HG02642 (cell line): Measurements from ENCODE around the gene TNK2.
"Not testable (repeated sequence)": the region's sequence is repeated elsewhere in the genome, so short reads cannot be mapped to it uniquely, and the experiment has no call there.

Experiments used
- ATAC-seq: cut with Tn5 transposase; IDR thresholded peaks from one replicate; pipeline ENCODE4 v1.9.1; 2021; ENCODE audit warnings: mild to moderate bottlenecking; ENCODE audit not compliant: unreplicated experiment, poor library complexity

The TNK2 gene

DNA sequence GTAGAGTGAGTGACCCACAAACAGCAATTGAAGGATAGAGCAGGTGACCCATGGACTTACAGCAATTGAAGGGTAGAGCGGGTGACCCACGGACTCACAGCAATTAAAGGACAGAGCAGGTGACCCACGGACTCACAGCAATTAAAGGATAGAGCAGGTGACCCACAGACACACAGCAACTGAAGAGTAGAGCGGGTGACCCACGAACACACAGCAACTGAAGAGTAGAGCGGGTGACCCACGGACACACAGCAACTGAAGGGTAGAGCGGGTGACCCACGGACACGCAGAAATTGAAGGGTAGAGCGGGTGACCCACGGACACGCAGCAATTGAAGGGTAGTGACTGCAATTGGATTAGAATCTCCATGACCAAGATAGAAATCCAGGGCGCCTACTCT is 9.8 kb upstream of the TNK2 start:
- no peak for ATAC-seq

DNA sequence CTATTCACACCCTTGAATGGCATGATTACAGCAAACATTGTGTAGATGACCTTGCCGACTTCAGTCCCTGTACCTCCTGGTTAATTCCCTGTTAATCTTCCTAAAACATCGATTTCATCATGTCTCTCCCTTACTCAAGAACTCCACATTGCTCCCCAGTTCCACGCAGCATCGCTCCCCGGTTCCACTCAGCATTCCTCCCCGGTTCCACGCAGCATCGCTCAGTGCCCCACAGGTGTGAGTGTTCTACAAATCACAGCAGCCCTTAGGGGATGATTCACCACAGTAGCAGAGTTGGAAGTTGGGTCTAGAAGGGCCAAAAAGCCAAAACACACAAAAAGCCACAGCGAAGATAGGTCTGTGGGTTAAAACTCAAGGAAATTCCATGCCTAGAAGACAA is 8.6 kb upstream of the TNK2 start:
- no peak for ATAC-seq

GRCh38 chr3:195916291-195916690 is 7.9 kb upstream of the TNK2 start:
- ATAC-seq, result no peak

DNA sequence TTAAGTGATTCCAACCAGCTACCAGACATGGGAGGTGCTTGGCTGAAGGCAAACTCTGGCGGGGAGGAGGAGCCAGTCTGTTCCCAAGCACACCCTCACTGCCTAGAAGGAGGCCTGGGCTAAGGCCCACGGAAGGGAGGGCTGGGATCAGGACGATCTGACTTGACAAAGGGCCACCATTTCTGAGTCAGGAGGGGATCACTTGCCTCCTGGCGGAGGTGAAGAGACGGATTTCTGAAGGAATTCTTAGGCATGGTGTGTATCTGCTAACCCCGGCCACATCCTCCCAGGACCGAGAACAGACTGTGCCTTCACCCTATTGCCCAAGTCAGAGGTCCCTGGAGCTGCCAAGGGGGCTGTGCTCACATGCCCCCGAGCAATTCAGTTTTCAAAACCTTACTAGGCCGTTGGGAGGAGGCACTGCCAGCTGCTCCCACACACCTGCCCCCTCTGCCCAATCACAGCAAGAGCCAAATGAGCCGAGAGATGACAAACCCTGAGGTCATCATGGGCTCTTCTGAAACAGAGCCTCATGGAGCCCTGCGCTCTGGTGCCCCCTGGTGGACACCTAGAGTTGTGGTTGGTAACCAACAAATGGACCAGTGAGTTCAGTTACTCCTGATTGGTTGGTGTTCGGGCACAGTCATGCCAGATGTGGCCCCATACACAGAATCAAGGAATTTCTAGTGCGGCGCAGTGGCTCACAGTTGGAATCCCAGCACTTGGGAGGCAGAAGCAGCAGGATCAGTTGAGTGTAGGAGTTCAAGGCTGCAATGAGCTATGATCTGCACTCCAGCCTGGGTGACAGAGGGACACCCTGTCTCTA is 6.5 kb upstream of the TNK2 start:
- ATAC-seq, result peak; percentile 84

GRCh38 chr3:195914146-195914545 is 5.8 kb upstream of the TNK2 start:
- ATAC-seq, result not testable (repeated sequence)

DNA sequence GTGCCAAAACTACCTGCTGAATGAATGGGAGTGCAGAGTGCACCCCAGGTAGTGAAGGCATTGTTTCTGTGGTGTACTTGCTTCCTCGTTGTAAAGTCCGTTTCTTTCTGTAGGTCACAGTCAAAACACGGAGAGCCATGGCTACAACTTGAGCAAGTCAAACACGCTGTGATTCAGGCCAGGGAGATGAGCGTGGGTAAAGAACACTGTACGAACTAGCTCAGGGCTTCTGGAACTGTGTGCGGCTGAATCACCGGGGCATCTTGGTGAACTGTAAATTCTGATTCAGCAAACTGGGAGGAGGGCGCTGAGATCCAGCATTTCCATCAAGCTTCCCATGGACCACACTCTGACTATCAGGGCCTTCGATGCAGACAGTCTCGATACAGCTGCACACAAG is 5.0 kb upstream of the TNK2 start:
- ATAC-seq, result no peak

DNA sequence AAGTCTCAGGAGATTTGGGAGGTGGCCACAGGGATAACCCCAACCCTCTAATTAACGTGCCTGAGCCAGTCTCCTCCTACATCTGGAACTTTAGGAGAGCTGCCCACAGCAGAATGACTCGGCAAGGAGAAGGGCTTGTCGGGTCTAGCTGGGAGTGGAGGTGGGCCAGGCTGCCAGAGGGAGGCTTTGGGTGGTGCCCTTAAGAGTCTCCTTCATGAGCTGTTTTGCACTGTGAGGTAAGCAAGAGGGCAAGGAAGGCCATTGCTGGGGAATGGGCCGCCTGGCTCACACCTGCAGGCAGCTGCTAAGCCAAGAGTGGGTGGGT is 3.6 kb upstream of the TNK2 start:
- ATAC-seq, result no peak

DNA sequence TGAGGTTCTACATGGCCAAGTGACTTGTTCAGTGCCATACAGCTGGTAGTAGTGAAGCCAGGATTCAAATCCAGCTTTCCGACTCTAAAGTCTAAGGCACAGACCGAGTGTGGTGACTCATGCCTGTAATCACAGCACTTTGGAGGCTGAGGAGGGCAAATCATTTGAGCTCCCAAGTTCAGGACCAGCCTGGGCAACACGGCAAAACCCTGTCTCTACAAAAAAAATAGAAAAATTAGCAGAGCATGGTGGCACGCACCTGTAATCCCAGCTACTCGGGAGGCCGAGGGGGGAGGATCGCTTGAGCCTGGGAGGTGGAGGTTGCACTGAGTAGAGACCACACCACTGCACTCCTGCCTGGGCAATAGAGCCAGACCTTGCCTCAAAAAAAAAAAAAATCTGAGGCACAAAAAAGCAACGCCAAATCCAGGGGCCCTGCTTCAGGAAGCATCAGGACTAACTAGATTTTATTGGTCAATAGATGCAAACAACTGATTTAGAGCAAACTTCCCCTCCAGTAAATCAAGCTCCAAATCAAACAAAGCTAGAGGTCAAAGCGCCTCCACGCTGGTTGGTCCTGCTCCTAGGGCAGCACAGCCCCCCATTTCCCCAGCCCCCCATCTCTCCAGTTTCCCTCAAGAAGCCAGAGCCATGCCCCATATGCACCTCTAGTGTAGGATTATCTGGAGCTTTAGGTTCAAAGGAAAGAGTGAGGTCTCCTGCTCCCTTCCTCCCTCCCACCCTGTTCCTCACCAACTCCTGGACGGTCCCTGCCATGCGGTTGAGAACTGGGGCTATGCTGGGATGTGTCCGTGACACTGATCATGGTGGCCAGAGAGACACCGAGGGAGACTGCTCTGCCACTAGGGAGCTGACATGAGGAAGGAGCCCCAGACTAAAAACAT is 2.9 kb upstream of the TNK2 start:
- no peak for ATAC-seq

DNA sequence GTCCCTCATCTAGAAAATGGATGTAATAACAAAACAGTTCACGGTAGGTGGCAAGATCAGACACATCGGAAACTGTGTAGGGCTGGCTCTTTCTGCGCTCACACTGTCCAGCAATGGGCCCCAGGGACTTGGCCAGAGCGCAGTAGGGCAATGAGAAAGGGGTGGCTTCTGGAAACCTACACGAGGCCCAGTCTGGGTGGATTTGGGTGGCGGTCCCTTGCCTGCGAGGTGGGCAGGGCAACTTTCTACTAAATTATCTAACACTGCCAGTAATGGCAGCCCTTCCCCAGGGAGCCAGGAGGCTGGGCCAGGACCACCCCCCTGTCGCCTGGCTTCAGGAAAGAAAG is 2.1 kb upstream of the TNK2 start:
- ATAC-seq, result no peak

DNA sequence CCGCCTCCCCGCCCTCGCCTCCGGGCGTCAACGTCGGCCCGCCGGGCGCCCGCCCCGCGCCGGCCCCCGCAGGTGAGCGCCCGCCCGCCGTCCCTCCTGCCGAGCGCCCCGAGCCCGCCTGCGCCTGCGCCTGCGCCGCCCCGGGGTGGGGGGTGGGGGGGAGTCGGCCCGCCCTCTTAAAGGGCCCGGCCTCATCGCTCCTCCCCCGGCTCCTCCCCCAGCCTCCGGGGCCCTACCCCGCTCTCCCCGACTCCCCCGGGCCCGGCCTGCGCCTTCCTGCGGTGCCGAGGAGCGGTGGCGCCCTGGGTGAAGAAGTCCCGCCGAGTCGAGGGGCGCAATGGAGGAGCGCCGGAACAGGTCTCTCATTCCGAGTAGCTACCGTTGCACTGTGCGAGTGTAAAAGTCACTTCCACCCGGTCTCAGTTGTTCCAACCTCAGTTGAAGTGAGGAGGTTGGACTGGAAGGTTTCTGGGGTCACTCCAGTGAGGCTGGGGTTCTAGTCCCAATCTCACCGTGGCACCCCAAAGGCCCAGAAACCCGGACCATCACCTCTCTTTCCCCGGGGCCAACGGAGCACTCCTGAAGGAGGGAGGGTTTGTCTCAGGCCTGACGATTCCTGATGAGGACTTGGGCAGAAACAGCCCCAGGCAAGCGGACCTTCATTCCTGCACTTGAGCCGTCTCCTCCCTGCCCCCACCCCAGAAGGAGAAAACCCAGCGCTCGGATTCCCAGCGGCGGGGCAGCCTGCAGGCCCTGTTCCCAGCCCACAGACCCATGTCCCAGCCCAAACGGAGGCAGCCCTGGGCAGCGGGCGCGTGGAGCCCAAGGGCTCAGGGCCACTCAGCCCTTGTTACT is 1.5 kb upstream of the TNK2 start:
- ATAC-seq, result peak; percentile 43

GRCh38 chr3:195908694-195909581 is 587 bp upstream of the TNK2 start:
- ATAC-seq, result peak; percentile 34

GRCh38 chr3:195907684-195907933 is 742 bp downstream of the TNK2 start:
- ATAC-seq, result peak; percentile 20

- ATAC-seq, result peak; percentile 16
These were observed 1.3 kb downstream of the TNK2 start for GRCh38 chr3:195906865-195907683.

DNA sequence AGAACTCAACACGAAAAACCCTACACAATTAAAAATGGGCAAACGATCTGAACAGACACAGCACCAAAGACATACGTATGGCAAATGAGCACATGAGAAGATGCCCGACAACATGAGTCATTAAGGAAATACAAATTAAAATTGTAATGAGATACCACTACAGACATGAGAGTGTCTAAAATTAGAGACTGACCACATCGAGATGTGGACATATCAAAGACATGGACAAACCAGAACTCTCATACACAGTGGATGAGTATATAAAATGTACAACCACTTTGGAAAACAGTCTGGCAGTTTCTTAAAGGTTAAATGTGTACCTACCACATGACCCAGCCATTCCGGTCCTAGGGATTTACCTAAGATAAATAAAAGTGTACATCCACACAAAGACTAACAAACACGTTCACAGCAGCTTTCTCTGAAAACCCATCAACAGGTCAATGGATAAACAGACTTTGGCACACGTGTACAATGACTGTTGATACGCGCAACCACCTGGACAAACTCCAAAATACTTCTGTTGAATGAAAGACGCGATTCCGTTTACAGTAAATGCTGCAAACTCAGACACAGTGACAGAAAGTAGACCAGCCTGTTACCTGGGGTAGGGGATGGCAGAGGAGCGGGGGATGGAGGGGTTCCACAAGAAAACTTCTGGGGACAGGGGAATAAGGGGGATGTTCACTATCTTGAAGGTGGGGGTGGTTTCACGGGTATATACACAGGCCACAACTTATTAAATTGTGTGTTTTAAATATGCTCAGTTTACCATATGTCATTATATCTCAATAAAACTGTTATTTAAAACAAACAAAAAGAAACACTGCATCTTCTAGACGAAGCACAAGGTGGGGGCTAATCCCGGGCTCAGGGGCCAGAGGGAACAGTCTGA is 2.1 kb downstream of the TNK2 start:
- ATAC-seq, result no peak

GRCh38 chr3:195904368-195904767 is 4.0 kb downstream of the TNK2 start:
- ATAC-seq, result no peak

DNA sequence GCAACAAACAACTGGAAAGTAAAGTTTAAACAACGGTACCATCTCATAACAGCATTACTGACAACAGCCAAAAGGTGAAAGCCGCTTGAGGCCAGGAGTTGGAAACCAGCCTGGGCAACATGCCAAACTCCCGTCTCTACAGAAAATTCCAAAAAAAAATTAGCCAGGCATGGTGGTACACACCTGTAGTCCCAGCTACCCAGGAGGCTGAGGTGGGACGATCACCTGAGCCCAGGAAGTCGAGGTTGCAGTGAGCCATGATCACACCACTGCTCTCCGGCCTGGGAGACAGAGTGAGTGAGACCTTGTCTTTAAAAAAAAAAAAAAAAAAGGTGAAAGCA is 4.4 kb downstream of the TNK2 start:
- no peak for ATAC-seq

DNA sequence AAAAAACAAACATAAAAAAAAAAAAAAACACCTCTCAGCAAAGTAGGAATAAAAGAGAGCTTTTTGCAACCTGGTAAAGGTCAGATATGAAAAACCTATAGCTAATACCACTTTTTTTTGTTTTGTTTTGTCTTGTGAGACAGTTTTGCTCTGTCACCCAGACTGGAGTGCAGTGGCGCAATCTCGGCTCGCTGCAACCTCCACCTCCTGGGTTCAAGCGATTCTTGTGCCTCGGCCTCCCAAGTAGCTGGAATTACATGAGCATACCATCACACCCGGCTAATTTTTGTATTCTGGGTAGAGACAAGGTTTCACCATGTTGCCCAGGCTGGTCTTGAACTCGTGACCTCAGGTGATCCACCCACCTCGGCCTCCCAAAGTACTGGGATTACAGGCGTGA is 5.7 kb downstream of the TNK2 start:
- not testable (repeated sequence) for ATAC-seq

DNA sequence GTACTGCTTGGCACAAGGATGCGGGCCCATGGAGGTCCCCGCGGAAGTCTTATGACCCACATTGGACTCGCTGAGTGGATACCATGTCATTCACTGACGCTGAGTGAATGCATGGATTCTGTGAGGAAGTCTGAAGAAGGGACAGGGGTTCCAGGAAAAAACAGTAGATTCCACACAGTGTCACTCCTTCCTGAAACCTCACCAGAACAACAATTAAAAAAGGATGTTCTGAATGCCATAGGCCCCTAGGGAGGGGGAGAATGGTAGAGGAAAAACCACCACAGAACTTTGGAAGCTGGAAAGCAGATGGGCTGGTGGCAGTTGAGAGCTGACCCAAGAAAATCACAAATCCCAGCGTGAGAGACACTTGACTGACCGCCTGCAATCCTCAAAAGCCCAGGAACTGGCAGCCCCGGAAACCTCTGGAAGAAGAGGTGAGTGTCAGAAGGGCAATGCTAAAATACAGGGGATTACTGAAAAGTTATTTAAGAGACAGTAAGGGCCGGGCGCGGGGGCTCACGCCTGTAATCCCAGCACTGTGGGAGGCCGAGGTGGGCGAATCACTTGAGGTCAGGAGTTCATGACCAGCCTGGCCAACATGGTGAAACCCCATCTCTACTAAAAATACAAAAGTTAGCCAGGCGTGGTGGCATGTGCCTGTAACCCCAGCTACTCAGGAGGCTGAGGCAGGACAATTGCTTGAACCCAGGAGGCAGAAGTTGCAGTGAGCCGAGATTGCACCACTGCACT is 6.3 kb downstream of the TNK2 start:
- not testable (repeated sequence) for ATAC-seq
